Measurements from ENCODE around the gene NOS1AP. TPM values are rescaled to one million over a fixed set of nuclear protein-coding genes. Genes with fewer than 3 reads are reported as not detected.
A peak's percentile ranks its signal among the peaks of the same experiment; 100 is the strongest.

NOS1AP gene
- total RNA-seq, 1 experiment from 2014 or later = 14.7 TPM

DNA sequence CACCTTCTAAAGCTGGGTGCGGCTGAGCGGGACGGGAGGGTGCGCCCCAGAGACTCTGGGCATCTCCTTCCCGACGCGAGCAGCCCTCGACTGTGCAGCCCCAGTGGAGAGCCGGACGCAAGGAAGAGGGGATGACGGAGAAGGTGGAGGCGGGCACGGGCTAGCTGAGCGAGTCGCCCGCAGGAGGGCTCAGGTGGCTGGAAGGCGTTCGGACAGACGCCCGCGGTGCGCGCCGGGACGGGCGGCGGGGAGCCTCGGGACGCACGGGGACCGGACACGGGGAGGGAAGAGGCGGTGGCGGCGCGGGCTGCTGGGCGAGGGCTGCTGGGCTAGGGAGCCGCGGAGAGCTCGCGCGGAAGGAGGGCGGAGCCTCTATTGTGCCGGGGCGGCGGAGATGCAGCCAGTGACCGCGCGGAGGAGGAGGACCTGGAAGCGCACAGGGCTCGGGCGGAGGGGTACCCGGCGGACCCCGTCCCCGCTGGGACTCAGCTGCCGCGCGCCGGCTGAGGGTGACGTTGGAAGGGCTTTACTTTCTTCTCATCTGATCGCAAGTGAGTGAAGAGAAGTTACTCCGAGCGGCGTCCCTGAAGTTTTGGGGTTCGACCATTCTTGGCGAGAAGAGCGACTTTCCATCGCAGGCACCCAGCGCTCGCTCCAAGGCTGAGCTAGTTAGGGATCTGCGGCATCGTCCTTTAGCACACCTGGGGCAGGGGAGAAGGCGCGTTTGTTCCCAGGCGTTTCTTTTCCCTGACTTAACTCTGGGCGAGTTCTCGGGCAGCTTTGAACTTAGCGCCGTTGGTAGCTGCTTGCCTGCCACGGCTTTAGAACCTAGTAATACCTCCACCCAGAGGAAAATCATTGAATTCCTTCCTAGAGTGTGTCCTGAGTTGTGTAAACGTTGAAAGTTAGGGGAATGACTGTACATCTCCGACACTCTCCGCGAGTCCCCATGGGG, 45.7 kb upstream of the NOS1AP start, which contains the start of gene OLFML2B:
Gene OLFML2B, minus strand, starts transcription at position 323 of the 955 bp plus-strand sequence. CDS start 439 bp downstream, outside the sequence.
- CTCF ChIA-PET = interaction anchor here (0.6 to 2.2 kb wide), 16 partner anchors 9 to 376 kb away, joined by 3 to 29 read pairs (median 4); no protein-coding TSS in a partner anchor
- H3K27ac Mint-ChIP-seq = no peak within 1 kb of the TSS
- H3K9me3 Mint-ChIP-seq = 0 out of 2 replicates have a peak, but pooled peaks cover 3% of the 10 kb centered on the region
- H3K27me3 Mint-ChIP-seq (ENCODE audit: low read depth) = peaks cover 65% of the 10 kb centered on the region
- H3K36me3 Mint-ChIP-seq = no peaks in the 10 kb centered on the region
- peaks cover 32% of the 10 kb centered on the region for H3K4me1 Mint-ChIP-seq
- POLR2A ChIA-PET = interaction anchor here (0.7 to 1.8 kb wide), 3 partner anchors 14 to 274 kb away, joined by 4 to 5 read pairs (median 4); partner anchors contain the start of gene DUSP12
- H3K4me3 Mint-ChIP-seq = peak within 1 kb of the TSS; percentile 86
- peak; percentile 80 for DNase-seq (ENCODE audit: low spot score)
- ATAC-seq = peak; percentile 92
- TF ChIP-seq ZNF396 (CRISPR knock-in tag; IDR thresholded peaks at IDR 0.05; ENCODE audit: borderline replicate concordance) = no peak
- peak; percentile 27; the same call in 1 of the 2 replicates for TF ChIP-seq CREB1 (CRISPR knock-in tag; IDR thresholded peaks at IDR 0.05)
- TF ChIP-seq, protein P1, sequence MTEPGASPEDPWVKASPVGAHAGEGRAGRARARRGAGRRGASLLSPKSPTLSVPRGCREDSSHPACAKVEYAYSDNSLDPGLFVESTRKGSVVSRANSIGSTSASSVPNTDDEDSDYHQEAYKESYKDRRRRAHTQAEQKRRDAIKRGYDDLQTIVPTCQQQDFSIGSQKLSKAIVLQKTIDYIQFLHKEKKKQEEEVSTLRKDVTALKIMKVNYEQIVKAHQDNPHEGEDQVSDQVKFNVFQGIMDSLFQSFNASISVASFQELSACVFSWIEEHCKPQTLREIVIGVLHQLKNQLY (CRISPR knock-in tag; IDR thresholded peaks at IDR 0.05) = no peak
- TF ChIP-seq, protein P2, sequence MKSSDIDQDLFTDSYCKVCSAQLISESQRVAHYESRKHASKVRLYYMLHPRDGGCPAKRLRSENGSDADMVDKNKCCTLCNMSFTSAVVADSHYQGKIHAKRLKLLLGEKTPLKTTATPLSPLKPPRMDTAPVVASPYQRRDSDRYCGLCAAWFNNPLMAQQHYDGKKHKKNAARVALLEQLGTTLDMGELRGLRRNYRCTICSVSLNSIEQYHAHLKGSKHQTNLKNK (CRISPR knock-in tag; IDR thresholded peaks at IDR 0.05) = no peak
- TF ChIP-seq RORB (CRISPR knock-in tag; IDR thresholded peaks at IDR 0.05) = no peak
- TF ChIP-seq, protein P3, sequence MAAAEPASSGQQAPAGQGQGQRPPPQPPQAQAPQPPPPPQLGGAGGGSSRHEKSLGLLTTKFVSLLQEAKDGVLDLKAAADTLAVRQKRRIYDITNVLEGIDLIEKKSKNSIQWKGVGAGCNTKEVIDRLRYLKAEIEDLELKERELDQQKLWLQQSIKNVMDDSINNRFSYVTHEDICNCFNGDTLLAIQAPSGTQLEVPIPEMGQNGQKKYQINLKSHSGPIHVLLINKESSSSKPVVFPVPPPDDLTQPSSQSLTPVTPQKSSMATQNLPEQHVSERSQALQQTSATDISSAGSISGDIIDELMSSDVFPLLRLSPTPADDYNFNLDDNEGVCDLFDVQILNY (CRISPR knock-in tag; IDR thresholded peaks at IDR 0.05) = peak; percentile 74; the same call in 1 of the 2 replicates
- TF ChIP-seq NFYB (CRISPR knock-in tag; conservative IDR thresholded peaks at IDR 0.05; ENCODE audit: low read depth) = no peak
- TF ChIP-seq, protein P4, sequence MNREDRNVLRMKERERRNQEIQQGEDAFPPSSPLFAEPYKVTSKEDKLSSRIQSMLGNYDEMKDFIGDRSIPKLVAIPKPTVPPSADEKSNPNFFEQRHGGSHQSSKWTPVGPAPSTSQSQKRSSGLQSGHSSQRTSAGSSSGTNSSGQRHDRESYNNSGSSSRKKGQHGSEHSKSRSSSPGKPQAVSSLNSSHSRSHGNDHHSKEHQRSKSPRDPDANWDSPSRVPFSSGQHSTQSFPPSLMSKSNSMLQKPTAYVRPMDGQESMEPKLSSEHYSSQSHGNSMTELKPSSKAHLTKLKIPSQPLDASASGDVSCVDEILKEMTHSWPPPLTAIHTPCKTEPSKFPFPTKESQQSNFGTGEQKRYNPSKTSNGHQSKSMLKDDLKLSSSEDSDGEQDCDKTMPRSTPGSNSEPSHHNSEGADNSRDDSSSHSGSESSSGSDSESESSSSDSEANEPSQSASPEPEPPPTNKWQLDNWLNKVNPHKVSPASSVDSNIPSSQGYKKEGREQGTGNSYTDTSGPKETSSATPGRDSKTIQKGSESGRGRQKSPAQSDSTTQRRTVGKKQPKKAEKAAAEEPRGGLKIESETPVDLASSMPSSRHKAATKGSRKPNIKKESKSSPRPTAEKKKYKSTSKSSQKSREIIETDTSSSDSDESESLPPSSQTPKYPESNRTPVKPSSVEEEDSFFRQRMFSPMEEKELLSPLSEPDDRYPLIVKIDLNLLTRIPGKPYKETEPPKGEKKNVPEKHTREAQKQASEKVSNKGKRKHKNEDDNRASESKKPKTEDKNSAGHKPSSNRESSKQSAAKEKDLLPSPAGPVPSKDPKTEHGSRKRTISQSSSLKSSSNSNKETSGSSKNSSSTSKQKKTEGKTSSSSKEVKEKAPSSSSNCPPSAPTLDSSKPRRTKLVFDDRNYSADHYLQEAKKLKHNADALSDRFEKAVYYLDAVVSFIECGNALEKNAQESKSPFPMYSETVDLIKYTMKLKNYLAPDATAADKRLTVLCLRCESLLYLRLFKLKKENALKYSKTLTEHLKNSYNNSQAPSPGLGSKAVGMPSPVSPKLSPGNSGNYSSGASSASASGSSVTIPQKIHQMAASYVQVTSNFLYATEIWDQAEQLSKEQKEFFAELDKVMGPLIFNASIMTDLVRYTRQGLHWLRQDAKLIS (CRISPR knock-in tag; IDR thresholded peaks at IDR 0.05; ENCODE audit: borderline replicate concordance) = no peak
- TF ChIP-seq, protein P5, sequence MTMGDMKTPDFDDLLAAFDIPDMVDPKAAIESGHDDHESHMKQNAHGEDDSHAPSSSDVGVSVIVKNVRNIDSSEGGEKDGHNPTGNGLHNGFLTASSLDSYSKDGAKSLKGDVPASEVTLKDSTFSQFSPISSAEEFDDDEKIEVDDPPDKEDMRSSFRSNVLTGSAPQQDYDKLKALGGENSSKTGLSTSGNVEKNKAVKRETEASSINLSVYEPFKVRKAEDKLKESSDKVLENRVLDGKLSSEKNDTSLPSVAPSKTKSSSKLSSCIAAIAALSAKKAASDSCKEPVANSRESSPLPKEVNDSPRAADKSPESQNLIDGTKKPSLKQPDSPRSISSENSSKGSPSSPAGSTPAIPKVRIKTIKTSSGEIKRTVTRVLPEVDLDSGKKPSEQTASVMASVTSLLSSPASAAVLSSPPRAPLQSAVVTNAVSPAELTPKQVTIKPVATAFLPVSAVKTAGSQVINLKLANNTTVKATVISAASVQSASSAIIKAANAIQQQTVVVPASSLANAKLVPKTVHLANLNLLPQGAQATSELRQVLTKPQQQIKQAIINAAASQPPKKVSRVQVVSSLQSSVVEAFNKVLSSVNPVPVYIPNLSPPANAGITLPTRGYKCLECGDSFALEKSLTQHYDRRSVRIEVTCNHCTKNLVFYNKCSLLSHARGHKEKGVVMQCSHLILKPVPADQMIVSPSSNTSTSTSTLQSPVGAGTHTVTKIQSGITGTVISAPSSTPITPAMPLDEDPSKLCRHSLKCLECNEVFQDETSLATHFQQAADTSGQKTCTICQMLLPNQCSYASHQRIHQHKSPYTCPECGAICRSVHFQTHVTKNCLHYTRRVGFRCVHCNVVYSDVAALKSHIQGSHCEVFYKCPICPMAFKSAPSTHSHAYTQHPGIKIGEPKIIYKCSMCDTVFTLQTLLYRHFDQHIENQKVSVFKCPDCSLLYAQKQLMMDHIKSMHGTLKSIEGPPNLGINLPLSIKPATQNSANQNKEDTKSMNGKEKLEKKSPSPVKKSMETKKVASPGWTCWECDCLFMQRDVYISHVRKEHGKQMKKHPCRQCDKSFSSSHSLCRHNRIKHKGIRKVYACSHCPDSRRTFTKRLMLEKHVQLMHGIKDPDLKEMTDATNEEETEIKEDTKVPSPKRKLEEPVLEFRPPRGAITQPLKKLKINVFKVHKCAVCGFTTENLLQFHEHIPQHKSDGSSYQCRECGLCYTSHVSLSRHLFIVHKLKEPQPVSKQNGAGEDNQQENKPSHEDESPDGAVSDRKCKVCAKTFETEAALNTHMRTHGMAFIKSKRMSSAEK (CRISPR knock-in tag; IDR thresholded peaks at IDR 0.05; ENCODE audit: borderline replicate concordance) = no peak
- no peak for TF ChIP-seq OVOL2 (CRISPR knock-in tag; IDR thresholded peaks at IDR 0.05; ENCODE audit: borderline replicate concordance)
- TF ChIP-seq ZNF138 (CRISPR knock-in tag; conservative IDR thresholded peaks at IDR 0.05) = no peak
- TF ChIP-seq ZNF263 (CRISPR knock-in tag; IDR thresholded peaks at IDR 0.05; ENCODE audit: low read depth) = peak; percentile 74
- 0 out of 2 replicates have a peak, but pooled peaks have one; percentile 33 for TF ChIP-seq CREM (CRISPR knock-in tag; IDR thresholded peaks at IDR 0.05)
- TF ChIP-seq FOXJ3 (CRISPR knock-in tag; IDR thresholded peaks at IDR 0.05; ENCODE audit: borderline replicate concordance) = no peak
- TF ChIP-seq EMX1 (CRISPR knock-in tag; IDR thresholded peaks at IDR 0.05) = no peak
- TF ChIP-seq, protein P6, sequence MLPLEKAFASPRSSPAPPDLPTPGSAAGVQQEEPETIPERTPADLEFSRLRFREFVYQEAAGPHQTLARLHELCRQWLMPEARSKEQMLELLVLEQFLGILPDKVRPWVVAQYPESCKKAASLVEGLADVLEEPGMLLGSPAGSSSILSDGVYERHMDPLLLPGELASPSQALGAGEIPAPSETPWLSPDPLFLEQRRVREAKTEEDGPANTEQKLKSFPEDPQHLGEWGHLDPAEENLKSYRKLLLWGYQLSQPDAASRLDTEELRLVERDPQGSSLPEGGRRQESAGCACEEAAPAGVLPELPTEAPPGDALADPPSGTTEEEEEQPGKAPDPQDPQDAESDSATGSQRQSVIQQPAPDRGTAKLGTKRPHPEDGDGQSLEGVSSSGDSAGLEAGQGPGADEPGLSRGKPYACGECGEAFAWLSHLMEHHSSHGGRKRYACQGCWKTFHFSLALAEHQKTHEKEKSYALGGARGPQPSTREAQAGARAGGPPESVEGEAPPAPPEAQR (CRISPR knock-in tag; IDR thresholded peaks at IDR 0.05) = no peak
- TF ChIP-seq, protein P7, sequence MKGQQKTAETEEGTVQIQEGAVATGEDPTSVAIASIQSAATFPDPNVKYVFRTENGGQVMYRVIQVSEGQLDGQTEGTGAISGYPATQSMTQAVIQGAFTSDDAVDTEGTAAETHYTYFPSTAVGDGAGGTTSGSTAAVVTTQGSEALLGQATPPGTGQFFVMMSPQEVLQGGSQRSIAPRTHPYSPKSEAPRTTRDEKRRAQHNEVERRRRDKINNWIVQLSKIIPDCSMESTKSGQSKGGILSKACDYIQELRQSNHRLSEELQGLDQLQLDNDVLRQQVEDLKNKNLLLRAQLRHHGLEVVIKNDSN (CRISPR knock-in tag; IDR thresholded peaks at IDR 0.05) = no peak
- TF ChIP-seq, protein P8, sequence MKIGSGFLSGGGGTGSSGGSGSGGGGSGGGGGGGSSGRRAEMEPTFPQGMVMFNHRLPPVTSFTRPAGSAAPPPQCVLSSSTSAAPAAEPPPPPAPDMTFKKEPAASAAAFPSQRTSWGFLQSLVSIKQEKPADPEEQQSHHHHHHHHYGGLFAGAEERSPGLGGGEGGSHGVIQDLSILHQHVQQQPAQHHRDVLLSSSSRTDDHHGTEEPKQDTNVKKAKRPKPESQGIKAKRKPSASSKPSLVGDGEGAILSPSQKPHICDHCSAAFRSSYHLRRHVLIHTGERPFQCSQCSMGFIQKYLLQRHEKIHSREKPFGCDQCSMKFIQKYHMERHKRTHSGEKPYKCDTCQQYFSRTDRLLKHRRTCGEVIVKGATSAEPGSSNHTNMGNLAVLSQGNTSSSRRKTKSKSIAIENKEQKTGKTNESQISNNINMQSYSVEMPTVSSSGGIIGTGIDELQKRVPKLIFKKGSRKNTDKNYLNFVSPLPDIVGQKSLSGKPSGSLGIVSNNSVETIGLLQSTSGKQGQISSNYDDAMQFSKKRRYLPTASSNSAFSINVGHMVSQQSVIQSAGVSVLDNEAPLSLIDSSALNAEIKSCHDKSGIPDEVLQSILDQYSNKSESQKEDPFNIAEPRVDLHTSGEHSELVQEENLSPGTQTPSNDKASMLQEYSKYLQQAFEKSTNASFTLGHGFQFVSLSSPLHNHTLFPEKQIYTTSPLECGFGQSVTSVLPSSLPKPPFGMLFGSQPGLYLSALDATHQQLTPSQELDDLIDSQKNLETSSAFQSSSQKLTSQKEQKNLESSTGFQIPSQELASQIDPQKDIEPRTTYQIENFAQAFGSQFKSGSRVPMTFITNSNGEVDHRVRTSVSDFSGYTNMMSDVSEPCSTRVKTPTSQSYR (CRISPR knock-in tag; IDR thresholded peaks at IDR 0.05) = no peak

Measured in WTC11 (cell line).